Effector memory CD4-positive, alpha-beta T cell (primary cell): ENCODE measurements around the gene LAMC3.

ENCODE experiments used
- DNase-seq, 3 donors: peaks; one replicate each; pipeline ENCODE4 v3.0.0-alpha.2; 2020
- H3K27ac ChIP-seq: 2 replicates; pipeline ENCODE4 v1.7.0; 2013; ENCODE audit warnings: mild to moderate bottlenecking, low read length, moderate library complexity; ENCODE audit not compliant: insufficient read depth, poor library complexity, severe bottlenecking
- H3K27me3 ChIP-seq: replicated peaks from 2 replicates; pipeline ENCODE4 v1.7.0; 2013; ENCODE audit warnings: mild to moderate bottlenecking, low read length; ENCODE audit not compliant: insufficient read depth, control insufficient read depth, poor library complexity, severe bottlenecking
- H3K36me3 ChIP-seq: 2 replicates; pipeline ENCODE4 v1.7.0; 2013; ENCODE audit warnings: mild to moderate bottlenecking, low read length, moderate library complexity; ENCODE audit not compliant: control insufficient read depth, insufficient read depth
- H3K4me1 ChIP-seq: 2 replicates; pipeline ENCODE4 v1.7.0; 2013; ENCODE audit warnings: low read length, mild to moderate bottlenecking; ENCODE audit not compliant: control insufficient read depth, insufficient read depth, poor library complexity, severe bottlenecking
- H3K4me3 ChIP-seq: 2 replicates; pipeline ENCODE4 v1.7.0; 2013; ENCODE audit warnings: low read length, low read depth, mild to moderate bottlenecking; ENCODE audit not compliant: insufficient read depth, poor library complexity, severe bottlenecking
- H3K9me3 ChIP-seq: 2 replicates; pipeline ENCODE4 v1.7.0; 2013; ENCODE audit warnings: mild to moderate bottlenecking, low read length, moderate library complexity; ENCODE audit not compliant: control insufficient read depth

LAMC3 gene

GRCh38 chr9:131056781-131057506, 48.0 kb downstream of the LAMC3 start:
- Histone ChIP-seq H3K4me3 (no peak overlapping the region), H3K9me3 (no peaks in the 10 kb centered on the region), H3K4me1 (no peaks in the 10 kb centered on the region), H3K36me3 (no peaks in the 10 kb centered on the region), H3K27me3 (no peaks in the 10 kb centered on the region), H3K27ac (no peak overlapping the region)
- no peak for DNase-seq

GRCh38 chr9:131060900-131061630, 52.1 kb downstream of the LAMC3 start:
- no peaks in the 10 kb centered on the region for H3K27me3 ChIP-seq
- no peaks in the 10 kb centered on the region for H3K9me3 ChIP-seq
- H3K36me3 ChIP-seq, result no peaks in the 10 kb centered on the region
- DNase-seq, result no peak
- H3K4me3 ChIP-seq, result no peak overlapping the region
- H3K4me1 ChIP-seq, result no peaks in the 10 kb centered on the region
- H3K27ac ChIP-seq, result no peak overlapping the region

GRCh38 chr9:131062969-131063368, 54.0 kb downstream of the LAMC3 start:
- Histone ChIP-seq H3K27me3 (no peaks in the 10 kb centered on the region), H3K4me1 (no peaks in the 10 kb centered on the region), H3K27ac (no peak overlapping the region), H3K36me3 (no peaks in the 10 kb centered on the region), H3K9me3 (no peaks in the 10 kb centered on the region), H3K4me3 (no peak overlapping the region)
- no peak for DNase-seq

- H3K9me3 ChIP-seq, result no peaks in the 10 kb centered on the region
- DNase-seq, result no peak
- no peaks in the 10 kb centered on the region for H3K36me3 ChIP-seq
- no peaks in the 10 kb centered on the region for H3K27me3 ChIP-seq
- H3K4me1 ChIP-seq, result no peaks in the 10 kb centered on the region
- no peak overlapping the region for H3K4me3 ChIP-seq
- no peak overlapping the region for H3K27ac ChIP-seq
Measured at GRCh38 chr9:131065599-131065998, 56.6 kb downstream of the LAMC3 start.

- Histone ChIP-seq H3K27ac (no peak overlapping the region), H3K9me3 (no peaks in the 10 kb centered on the region), H3K27me3 (no peaks in the 10 kb centered on the region), H3K36me3 (no peaks in the 10 kb centered on the region), H3K4me1 (no peaks in the 10 kb centered on the region), H3K4me3 (no peak overlapping the region)
- DNase-seq, result no peak
Measured at GRCh38 chr9:131067625-131068024, 58.7 kb downstream of the LAMC3 start.

GRCh38 chr9:131068076-131068816, 59.3 kb downstream of the LAMC3 start:
- no peaks in the 10 kb centered on the region for H3K9me3 ChIP-seq
- no peaks in the 10 kb centered on the region for H3K27me3 ChIP-seq
- no peak overlapping the region for H3K4me3 ChIP-seq
- no peak overlapping the region for H3K27ac ChIP-seq
- H3K4me1 ChIP-seq, result no peaks in the 10 kb centered on the region
- DNase-seq, result no peak
- H3K36me3 ChIP-seq, result no peaks in the 10 kb centered on the region

- Histone ChIP-seq H3K27ac (no peak overlapping the region), H3K36me3 (no peaks in the 10 kb centered on the region), H3K4me3 (no peak overlapping the region), H3K9me3 (no peaks in the 10 kb centered on the region), H3K27me3 (no peaks in the 10 kb centered on the region), H3K4me1 (no peaks in the 10 kb centered on the region)
- no peak for DNase-seq
Measured at GRCh38 chr9:131069699-131070098, 60.7 kb downstream of the LAMC3 start.

- Histone ChIP-seq H3K9me3 (no peaks in the 10 kb centered on the region), H3K4me3 (no peak overlapping the region), H3K27ac (no peak overlapping the region), H3K36me3 (no peaks in the 10 kb centered on the region), H3K27me3 (no peaks in the 10 kb centered on the region), H3K4me1 (no peaks in the 10 kb centered on the region)
- DNase-seq, result no peak
Measured at GRCh38 chr9:131072107-131072870, 63.3 kb downstream of the LAMC3 start.

GRCh38 chr9:131072871-131073237, 63.9 kb downstream of the LAMC3 start:
- Histone ChIP-seq H3K27me3 (no peaks in the 10 kb centered on the region), H3K4me3 (no peak overlapping the region)
- DNase-seq, result no peak

More at GRCh38 chr9:131072871-131073237, 63.9 kb downstream of the LAMC3 start:
- H3K9me3 ChIP-seq, result no peaks in the 10 kb centered on the region
- no peaks in the 10 kb centered on the region for H3K36me3 ChIP-seq
- H3K4me1 ChIP-seq, result no peaks in the 10 kb centered on the region
- H3K27ac ChIP-seq, result no peak overlapping the region
